T-helper 22 cell (primary cell): ENCODE measurements around the gene CAB39.

Experiments used
- DNase-seq: peaks from one replicate; pipeline ENCODE4 v3.0.0-alpha.2; 2020; ENCODE audit warnings: low read depth

CAB39 gene

DNA sequence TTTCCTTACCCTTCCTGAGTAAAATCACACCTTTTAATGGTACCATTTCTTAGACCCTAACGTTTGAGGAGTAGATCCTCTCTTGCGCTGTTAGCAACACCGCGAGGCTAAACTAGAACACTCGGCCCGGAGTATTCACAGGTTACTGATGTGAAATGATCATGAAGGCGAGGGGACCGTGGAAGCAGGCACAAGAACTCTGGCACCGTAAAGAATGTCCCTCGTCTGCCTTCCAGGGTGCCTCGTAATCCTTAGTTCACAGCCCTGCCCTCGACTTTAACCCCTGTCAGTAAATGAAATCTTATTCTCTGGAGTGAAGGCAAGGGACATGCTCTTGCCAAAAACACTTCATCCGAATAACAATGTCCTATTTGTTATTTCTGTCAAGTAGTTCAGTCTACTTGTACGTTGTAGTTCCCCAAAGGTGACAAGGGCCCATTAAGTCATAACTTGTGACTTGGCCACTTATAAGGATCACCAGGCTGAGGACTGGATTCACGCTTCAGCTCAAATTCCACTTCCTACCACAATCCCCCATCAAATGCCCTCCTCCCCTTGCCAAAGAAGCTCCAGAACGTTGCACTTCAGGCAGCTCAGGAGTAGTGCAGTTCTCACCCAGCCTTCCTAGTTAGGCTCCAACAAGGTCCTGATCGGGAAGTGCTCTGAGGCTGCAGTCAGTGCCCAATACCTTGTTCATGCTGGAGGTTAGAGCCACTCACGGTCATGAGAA, 108.8 kb downstream of the CAB39 start:
- DNase-seq: no peak

DNA sequence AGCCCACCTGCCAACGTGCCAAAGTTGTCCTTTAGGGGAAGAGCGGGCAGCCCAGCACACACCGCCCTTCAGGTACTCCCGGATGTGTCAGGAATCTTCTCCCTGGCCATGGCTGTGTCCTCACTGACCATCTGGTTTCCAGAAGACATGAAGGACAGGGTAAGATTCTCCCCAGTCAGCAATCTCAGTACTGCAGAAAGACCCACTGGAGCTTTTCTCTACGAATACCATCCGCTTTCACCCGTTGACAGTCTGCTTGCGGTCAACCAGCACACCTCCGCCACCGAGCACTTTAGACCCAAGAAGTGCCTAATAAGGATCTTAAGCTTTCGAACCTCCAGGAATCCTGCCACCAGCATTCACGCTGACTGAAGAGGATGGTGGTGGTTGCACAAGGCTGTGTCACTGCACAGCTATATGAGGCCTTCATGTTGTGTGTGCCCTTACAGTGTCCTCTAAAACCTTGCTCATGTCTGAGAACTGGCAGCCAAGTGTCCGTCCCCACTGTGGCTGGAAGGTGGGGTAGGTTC, 109.4 kb downstream of the CAB39 start:
- no peak for DNase-seq

DNA sequence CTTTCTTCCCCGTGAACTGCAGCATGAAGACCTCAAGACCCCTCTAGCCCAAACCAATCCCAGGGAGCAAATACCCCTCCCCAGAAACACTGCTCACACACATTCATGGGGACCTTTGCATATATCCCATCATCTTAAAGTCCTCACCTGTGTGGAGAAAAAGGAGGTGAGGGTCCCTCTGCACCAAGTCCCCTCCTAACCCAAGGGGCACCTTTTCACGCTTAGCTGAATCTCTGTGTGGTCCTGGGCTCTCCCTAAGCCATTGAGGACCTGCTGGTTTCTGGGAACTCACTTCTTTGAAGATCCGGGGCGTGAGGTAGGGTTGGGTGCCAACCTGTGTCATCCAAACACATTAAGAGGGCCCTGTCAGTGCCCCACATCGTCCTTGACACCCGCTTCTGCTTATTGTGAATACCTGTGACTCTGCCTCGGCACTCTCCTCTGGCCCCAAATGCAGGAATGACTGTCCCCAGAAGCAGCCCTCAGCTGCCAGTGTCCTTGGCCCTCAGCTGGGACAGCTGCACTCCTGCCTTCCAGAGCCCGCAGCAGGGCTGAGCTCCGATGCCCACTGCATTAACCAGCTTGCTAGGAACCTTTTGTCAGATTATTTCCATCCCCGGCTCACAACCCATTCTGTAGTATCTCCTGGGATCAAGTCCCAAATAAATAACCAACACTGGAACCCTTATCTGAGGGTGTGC, 110.8 kb downstream of the CAB39 start:
- no peak for DNase-seq

DNA sequence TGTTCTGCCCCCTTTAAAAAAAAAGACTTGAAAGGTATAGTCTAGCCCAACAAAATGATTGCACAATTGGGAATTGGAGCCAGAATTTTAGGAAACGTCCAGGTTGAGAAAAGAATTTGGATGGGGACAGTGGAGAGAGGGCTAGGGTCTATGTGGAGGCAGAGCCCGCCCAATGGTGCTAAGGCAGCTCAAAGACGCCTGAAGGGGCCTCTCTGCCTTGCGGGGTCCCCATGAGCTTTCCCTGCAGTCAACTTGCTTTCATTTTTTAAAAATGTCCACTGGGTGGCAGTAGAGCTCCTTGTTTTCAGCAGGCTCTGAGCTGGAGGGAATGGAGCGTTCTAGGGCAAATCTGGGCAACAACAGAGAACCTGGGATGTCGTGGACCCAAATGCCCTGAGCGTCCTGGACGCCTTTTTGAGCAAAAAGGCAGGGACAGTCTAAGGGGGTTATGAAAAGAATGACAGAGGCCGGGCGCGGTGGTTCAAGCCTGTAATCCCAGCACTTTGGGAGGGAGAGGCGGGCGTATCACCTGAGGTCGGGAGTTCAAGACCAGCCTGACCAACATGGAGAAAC, 111.8 kb downstream of the CAB39 start:
- no peak for DNase-seq

DNA sequence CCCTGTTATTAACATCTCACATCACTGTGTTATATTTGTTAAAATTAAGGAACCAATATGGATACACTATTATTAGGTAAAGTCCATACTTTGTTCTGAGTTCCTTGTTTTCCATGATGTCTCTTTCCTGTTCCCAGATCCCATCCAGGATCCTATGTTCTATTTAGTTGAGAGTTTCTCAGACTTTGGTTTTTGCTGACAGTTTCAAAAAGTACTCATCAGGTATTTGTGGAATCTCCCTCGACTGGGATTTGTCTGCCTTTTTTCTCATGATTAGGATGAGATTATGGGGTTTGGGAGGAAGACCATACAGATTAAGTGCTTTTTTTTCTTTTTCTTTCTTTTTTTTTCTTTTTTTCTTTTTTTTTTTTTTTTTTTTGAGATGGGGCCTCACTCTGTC, 112.7 kb downstream of the CAB39 start:
- DNase-seq: no peak

DNA sequence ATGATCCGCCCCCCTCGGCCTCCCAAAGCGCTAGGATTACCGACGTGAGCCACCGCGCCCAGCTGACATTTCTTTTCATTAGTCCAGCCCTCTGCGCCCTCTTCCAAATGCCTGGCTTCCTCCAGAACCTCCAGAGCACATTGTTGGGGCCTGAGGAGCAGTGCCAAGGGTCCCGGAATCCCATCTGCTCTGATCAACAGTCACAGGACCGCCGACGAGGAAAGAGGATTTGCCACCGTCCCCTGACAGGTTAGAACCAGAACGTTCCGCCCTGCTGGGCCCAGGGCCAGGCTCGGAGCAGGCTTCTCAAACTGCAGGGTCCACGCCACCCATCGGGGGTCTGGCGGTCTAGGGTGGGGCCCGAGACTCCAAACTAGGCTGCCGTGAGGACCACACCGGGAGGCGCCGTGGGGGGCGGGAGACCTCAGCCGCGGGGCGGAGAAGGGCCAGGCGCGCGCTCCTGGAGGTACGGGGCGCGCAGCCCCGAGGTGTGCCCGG, 115.2 kb downstream of the CAB39 start:
- no peak for DNase-seq

DNA sequence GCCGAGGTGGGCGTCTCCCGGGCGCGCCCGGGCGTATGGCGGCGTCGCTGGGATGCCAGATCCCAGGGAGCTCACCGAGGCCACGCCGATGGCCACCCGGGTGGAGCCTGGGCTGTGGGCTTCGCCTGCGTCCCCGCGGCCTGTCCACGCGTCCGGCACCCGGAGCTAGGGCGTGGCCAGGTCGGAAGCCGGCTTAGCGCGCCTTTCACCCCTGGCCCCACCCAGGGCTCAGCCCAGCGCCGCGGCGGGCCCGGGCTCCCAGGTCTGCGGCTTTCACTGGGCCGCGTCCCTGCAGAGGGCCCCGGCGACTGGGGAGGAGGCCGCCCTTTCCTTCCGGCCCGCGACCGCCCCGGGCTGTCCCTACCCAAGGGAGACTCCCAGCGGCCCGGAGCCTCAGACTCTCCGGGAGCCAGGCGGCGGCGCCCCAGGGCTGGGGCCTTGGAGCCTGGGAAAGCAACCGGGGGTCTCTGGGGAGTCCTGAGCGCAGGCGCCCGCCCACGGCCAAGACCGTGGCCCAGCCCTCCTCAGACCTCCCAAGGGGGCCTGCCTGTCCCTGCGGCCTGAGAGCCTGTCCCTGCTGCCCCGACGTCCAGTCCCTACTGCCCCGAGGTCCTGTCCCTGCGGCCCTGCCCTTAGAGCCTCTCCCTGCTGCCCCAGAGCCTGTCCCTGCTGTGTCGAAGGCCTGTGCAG, 115.8 kb downstream of the CAB39 start:
- no peak for DNase-seq

DNA sequence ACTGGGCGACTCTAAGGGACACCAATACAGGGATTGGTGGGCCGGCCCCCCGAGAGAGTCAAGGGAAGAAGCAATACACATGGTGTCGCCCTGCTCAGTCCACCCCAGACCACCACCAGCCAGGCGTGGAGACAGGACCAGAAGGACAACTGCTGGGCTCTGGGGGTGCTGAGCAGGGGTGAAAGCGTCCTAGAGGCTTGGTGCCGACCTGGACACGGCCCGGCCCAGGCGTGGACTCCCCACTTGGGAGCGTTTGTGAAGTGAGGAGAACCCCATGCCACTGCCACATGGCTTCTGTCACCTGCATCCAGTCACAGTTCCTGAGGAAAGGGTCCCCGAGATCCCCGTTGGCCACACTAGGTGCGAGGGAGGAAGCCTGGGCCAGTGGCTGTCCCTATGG, 116.7 kb downstream of the CAB39 start:
- DNase-seq: no peak

DNA sequence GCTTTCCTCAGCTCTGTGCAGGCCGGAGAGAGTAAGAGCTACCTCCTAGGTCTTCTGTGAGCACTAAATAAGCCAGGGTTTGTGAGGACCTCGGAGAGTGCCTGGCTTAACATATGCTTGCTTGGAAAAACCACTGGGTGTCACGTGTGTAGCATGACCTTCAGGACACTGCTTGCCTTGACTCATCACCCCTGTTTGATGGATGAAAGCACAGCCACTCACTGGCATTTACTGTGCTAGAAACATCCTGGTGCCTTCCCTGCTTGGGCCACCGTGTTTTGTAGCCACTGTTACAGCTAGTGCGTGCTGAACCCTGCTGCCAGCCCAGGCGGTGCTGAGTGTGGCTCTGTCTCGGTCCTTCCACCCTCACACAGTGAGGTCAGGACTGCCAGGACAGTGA, 117.3 kb downstream of the CAB39 start:
- no peak for DNase-seq

DNA sequence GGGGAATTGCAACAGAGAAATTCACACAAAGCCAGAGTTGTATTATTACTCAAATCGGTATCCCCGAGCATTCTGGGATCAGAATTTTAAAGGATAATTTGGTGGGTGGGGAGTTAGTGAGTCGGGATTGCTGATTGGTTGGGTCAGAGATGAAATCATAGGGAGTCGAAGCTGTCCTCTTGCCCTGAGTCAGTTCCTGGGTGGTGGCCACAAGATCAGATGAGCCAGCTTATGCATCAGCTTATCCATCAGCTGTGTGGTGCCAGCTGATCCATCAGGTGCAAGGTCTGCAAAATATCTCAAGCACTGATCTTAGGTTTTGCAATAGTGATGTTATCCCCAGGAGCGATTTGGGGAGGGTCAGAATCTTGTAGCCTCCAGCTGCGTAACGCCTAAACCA, 117.8 kb downstream of the CAB39 start:
- no peak for DNase-seq

DNA sequence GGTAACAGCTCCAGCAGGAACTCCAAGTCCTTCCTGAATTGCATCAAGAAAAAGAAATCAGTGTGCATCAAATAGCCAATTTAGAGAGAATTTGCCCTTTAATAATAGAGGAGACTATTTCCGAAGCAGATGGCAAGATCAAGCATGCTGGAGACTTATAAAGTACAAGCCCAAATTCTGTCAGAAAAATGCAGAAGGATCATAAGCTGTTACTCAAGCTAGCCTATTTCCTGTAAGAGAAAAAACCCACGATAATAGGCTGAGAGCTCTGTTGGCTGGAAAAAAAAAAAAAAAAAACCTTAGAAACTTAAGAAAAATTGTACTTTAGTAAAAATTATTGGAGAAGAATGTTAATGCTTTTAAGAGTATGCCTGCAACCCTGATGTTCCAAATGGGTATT, 127.7 kb downstream of the CAB39 start:
- DNase-seq: no peak

DNA sequence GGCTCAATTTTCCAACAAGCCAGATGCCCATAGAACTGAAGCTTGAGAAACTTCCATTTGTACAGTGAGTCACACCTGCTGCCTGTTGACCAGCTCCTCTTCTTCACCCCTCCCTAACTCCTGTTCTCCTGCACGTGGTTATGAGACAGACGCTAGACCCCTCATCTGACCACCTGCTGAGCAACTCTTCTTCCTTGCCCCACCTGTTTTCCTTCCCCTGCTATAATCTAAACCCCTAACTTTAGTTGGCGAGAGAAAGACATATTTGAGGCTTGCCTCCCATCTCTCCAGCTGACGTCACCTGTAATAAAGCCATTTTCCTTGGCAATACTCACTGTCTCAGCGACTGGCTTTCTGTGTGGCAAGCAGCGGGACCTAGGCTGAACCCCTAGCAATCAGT, 129.8 kb downstream of the CAB39 start:
- DNase-seq: no peak

DNA sequence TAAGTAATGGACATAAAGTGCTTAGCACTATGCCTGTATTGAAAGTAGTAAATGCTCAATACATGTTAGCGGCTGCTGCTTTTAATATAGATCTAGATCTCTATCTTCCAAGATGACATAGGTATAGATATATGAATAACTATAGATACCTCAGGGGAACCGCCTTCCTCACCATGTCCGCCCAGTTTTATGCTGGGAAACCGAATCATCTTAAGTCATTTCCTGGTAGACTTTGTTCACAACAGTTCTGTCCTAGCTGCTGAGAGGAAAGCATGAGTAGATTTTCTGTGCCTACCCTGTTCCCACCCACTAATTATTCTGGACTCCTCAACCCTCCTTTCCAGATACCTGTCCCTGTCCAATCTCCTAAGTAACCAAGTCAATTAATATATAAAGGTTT, 130.5 kb downstream of the CAB39 start:
- DNase-seq: no peak

DNA sequence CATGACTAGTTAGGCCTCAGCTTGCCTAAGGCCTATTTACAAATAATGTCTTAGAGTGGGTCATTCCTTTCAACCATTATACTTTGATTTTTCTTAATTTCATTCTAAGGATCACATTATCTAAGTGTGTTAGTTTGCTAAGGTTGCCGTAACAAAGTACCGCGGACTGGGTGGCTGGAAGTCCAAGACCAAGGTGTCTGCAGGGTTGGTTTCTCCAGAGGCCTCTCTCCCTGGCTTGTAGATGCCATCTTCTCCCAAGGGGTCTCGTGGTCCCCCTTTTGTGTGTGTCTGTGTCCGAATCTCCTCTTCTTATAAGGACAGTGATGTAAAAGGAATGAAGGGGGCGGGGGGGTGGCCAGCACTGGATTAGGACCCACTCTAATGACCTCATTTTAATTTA, 133.7 kb downstream of the CAB39 start:
- DNase-seq: no peak

DNA sequence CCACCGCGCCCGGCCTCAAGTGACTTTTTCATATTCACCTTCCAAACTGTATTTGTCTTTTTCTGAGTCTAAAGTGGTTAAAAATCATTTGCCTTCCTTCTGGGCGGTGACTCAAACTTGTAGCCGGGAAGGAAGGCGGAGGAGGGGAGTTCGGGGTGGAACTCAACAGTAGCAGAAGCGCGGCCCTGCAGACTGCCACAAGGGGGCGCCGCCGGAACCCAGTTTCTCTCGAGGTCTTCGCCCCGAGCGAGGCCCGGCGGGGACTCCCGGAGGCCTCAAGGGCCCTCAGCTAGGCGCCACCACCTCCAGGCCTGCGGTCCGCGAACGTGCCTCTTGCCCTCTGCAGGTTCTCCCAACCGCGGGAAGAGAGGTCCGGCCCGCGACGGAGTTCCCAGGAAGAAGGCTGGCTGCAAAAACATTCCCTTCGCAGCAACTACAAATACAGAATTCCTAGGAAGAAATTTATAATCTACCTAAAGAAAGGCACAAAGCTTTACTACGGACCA, 135.3 kb downstream of the CAB39 start:
- peak; percentile 54 for DNase-seq

DNA sequence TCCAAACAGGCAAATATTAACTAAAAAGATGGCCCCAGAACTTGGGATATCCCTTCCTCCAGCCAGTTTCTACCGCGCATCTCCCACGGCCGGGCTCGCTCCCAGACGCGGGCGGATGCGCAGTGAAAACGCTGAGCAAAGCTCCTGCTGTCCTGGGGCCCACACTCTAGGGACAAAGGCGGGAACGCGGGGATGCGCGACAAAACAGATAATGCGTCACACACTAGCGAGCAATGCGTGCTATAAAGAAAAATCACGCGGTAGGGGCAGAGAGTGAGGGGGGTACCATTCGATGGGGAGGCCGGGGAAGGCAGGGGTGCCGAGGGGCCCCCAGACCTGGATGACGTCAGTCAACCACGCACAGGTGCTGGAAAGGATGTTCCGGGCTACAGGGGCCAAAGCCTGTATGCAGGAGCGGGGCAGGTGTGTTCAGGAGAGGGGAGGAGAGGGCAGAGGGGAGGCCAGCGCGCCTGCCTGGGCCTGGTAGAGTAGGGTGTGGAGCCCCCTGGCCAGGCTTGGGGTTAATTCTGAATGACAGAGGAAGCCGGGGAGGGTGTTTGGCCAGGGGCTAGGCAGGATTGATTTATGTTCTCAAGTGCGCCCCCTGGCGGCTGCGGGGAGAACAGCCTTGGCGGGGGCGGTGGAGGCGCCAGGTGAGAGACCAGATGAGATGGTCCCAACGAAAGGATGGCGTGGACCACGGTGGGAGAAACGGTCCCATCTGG, 137.2 kb downstream of the CAB39 start:
- peak; percentile 34 for DNase-seq

DNA sequence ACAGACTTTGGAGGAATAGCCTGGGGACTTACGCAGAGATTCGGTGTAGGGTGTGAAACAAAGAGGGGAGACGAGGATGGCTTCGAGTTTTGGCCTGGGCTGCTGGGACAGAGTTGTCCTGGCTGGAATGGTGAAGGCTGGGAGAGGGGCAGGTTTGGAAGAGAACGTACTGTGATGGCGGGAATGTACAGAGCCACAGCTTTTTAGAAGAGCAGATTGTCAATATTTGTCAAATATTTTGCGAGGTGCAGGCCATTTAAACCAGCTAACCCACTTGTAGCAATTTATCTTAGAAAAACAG, 137.7 kb downstream of the CAB39 start:
- DNase-seq: no peak

DNA sequence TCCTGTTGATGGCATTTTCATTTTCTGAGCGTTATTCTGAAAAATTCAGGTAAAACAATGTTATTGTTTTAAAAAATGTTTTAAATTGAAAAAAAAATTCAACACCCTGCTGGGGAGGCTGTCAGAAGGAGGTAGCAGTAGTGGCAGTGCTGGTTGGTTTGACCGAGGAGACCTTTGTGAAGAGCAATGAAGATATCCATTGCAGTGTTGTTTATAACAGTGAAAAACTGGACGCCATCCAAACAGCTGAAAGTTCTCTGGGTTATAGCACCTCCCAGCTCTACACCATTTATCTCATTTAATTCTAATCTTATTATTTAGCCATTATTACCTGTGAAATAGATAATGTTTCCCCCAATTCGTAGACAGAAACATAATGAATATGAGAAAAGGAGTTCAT, 139.5 kb downstream of the CAB39 start:
- DNase-seq: no peak

DNA sequence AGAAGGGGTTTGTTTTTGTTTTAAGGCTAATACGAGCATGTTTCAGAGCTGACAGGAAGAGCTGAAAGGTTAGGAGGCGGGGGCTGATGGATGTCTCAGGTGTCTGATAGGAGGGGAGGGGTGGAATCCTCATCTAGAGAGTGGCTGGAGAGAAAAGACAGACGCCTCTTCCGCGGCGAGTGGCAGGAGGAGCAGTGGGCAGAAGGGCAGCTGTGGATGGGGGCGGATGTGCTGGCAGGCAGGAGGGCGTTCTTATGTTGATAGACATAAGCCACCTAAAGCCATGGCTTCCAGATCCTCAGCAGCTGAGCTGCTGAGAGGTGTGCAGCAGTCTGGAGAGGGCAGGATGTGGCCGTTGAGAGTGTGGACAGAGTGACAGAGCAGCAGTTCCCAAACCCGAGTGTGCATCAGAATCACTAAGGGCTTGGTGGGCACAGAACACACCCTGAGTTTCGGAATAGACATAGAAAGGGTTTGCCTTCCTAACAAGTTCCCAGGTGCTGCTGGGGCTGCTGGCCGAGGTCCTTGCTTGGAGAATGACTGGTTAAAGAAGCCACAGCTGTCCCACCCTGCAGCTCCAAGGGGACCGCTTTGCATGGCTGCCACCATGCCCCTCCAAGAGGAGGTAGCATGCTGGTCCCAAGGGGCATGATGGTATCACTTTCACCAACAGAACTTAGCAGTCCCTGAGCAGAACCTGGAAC, 149.1 kb downstream of the CAB39 start:
- no peak for DNase-seq

DNA sequence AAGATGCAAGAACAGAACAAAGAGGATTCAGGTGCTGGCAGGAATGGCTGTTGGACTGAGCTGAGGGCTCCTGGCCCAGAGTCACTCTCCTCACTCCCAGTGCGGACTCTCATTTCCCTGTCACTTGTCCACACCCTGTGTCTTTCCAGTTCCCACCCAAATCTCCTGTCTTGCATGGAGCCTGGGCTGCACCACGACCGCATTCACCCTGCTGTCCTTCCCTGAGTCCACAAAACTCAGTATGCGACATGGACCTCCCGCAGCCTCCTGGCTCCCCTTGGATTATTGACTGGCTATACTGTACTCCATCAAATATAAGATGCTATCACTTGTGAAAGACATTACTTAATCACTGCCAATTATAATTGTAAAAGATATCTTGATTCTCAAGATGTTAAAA, 149.7 kb downstream of the CAB39 start:
- DNase-seq: no peak

DNA sequence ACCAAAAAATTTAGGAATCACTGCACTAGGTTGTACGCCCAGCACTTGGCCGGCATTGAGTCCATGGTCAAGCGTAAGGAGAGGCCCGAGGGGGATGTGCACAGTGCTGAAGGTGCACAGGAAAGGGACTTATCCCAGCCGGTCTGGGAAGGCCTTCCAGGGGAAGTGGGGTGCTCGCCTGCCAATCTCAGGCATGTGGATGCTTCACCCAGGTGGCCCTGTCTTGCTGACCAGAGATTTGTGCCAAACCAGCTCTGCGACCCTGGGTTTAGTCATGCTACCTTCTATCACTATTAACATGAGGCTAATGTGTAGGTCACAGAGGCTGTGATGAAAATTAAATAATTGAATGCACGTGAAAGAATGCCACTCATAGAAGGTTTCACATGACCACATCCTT, 150.4 kb downstream of the CAB39 start:
- no peak for DNase-seq
